Stimulated activated naive CD4-positive, alpha-beta T cell (primary cell): ENCODE data around the gene C10orf71.

Experiments
- DNase-seq, 6 experiments: peaks; one replicate each; lab custom pipeline; 2025; lab: John Stamatoyannopoulos, UW

The C10orf71 gene

GRCh38 chr10:49292565-49293207 is 6.3 kb upstream of the C10orf71 start:
- DNase-seq: no peak

- DNase-seq: no peak
These were observed 5.8 kb upstream of the C10orf71 start for GRCh38 chr10:49293208-49293603.

GRCh38 chr10:49294731-49295130 is 4.2 kb upstream of the C10orf71 start:
- no peak for DNase-seq

GRCh38 chr10:49295297-49295696 is 3.7 kb upstream of the C10orf71 start:
- no peak for DNase-seq

GRCh38 chr10:49296382-49296781 is 2.6 kb upstream of the C10orf71 start:
- no peak for DNase-seq

- DNase-seq: no peak
These were observed 2.1 kb upstream of the C10orf71 start for GRCh38 chr10:49296836-49297235.

GRCh38 chr10:49297818-49298670 is 926 bp upstream of the C10orf71 start:
- no peak for DNase-seq

- DNase-seq: no peak
These were observed 343 bp upstream of the C10orf71 start for GRCh38 chr10:49298671-49298982.

- DNase-seq: no peak
These were observed 808 bp downstream of the C10orf71 start for GRCh38 chr10:49299816-49300139.

GRCh38 chr10:49300140-49300974 is 1.4 kb downstream of the C10orf71 start:
- DNase-seq: no peak

GRCh38 chr10:49301302-49301701 is 2.3 kb downstream of the C10orf71 start:
- no peak for DNase-seq

GRCh38 chr10:49302088-49302487 is 3.1 kb downstream of the C10orf71 start:
- no peak for DNase-seq

- DNase-seq: no peak
These were observed 4.7 kb downstream of the C10orf71 start for GRCh38 chr10:49303711-49304110.

GRCh38 chr10:49304137-49304536 is 5.2 kb downstream of the C10orf71 start:
- DNase-seq: no peak

- DNase-seq: no peak
These were observed 9.0 kb downstream of the C10orf71 start for GRCh38 chr10:49307921-49308320.

- DNase-seq: no peak
These were observed 9.9 kb downstream of the C10orf71 start for GRCh38 chr10:49308881-49309280.

GRCh38 chr10:49309691-49310411 is 10.9 kb downstream of the C10orf71 start:
- no peak for DNase-seq

GRCh38 chr10:49310460-49310859 is 11.5 kb downstream of the C10orf71 start:
- DNase-seq: no peak

- no peak for DNase-seq
These were observed 12.1 kb downstream of the C10orf71 start for GRCh38 chr10:49310901-49311554.

GRCh38 chr10:49311555-49312236 is 12.7 kb downstream of the C10orf71 start:
- DNase-seq: no peak

- DNase-seq: no peak
These were observed 13.4 kb downstream of the C10orf71 start for GRCh38 chr10:49312246-49312869.
